Calu3 (cell line): ENCODE data around the gene PIM2. TPM values are rescaled to one million over a fixed set of nuclear protein-coding genes. Genes with fewer than 3 reads are reported as not detected.

Source experiments
- BruUV-seq: library from RNA; stranded (reverse); fragments of 400-500 nt; replicated peaks from 2 replicates; lab custom pipeline; 2021; lab: Mats Ljungman, UMichigan
- CTCF ChIA-PET: fragments of 300-600 bp; sonication (Branson Sonifier 250); formaldehyde crosslinking; loops from one replicate; lab custom pipeline; 2022; ENCODE audit warnings: antibody characterized with exemption; lab: Charles Lee
- DNase-seq: peaks from one replicate; pipeline ENCODE4 v3.0.0; 2022
- H3K27ac Mint-ChIP-seq: one replicate; pipeline ENCODE4 v1.8.0; 2022; ENCODE audit warnings: mixed read lengths; ENCODE audit not compliant: unreplicated experiment
- H3K27me3 Mint-ChIP-seq: one replicate; pipeline ENCODE4 v1.8.0; 2022; ENCODE audit warnings: mixed read lengths; ENCODE audit not compliant: unreplicated experiment
- H3K36me3 Mint-ChIP-seq: one replicate; pipeline ENCODE4 v1.8.0; 2022; ENCODE audit warnings: mild to moderate bottlenecking, moderate library complexity, mixed read lengths; ENCODE audit not compliant: insufficient read depth, unreplicated experiment
- H3K4me1 Mint-ChIP-seq: one replicate; pipeline ENCODE4 v1.8.0; 2022; ENCODE audit warnings: mild to moderate bottlenecking, low read depth, mixed read lengths; ENCODE audit not compliant: unreplicated experiment
- H3K4me3 Mint-ChIP-seq: one replicate; pipeline ENCODE4 v1.8.0; 2022; ENCODE audit warnings: mild to moderate bottlenecking, low read depth, moderate library complexity, mixed read lengths; ENCODE audit not compliant: unreplicated experiment
- H3K9me3 Mint-ChIP-seq: one replicate; pipeline ENCODE4 v1.8.0; 2022; ENCODE audit warnings: low read depth, mixed read lengths; ENCODE audit not compliant: unreplicated experiment
- intact Hi-C: fragments of 100-400 bp; cut with micrococcal nuclease; formaldehyde crosslinking; loops from one replicate; pipeline ENCODE4 v1.10.0; 2022; ENCODE audit not compliant: unreplicated experiment
- total RNA-seq: library from RNA; stranded (reverse); gene quantifications from 2 replicates; pipeline ENCODE4 v1.2.3, GENCODE V29; 2022
- TF ChIP-seq, protein P1 (sequence below): fragments of 200-600 bp; IDR thresholded peaks from one replicate; pipeline ENCODE4 v1.8.0; 2022; ENCODE audit warnings: antibody characterized with exemption; ENCODE audit not compliant: unreplicated experiment

Gene PIM2
- total RNA-seq, 1 experiment from 2014 or later = 13.9 TPM

DNA sequence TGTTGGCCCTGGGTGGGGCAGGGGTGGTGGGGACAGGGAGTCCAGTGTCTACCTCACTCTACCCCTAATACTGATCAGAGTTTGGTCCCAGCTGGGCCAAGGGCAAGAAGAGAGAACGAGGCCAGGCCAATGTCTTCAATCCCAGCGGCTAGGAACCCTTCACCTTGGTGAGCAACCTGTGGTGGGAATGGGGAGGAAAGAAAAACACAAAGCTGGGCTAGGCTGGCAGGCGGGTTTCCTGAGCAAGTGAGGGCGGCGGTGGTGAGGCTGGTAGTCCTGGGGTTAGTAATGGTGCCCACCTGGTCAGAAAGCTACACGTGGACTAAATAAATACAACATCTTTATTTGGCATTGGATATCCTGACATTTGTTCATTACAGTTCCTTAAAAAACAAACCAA, 15.5 kb downstream of the PIM2 start:
- no TSS peak for BruUV-seq
- H3K27me3 Mint-ChIP-seq = no peaks in the 10 kb centered on the region
- H3K4me3 Mint-ChIP-seq = no peak overlapping the region
- H3K9me3 Mint-ChIP-seq = no peaks in the 10 kb centered on the region
- intact Hi-C loops = no loop called here
- peak overlapping the region; percentile 17 for H3K27ac Mint-ChIP-seq
- no peaks in the 10 kb centered on the region for H3K4me1 Mint-ChIP-seq
- DNase-seq = no peak
- TF ChIP-seq, protein P1, sequence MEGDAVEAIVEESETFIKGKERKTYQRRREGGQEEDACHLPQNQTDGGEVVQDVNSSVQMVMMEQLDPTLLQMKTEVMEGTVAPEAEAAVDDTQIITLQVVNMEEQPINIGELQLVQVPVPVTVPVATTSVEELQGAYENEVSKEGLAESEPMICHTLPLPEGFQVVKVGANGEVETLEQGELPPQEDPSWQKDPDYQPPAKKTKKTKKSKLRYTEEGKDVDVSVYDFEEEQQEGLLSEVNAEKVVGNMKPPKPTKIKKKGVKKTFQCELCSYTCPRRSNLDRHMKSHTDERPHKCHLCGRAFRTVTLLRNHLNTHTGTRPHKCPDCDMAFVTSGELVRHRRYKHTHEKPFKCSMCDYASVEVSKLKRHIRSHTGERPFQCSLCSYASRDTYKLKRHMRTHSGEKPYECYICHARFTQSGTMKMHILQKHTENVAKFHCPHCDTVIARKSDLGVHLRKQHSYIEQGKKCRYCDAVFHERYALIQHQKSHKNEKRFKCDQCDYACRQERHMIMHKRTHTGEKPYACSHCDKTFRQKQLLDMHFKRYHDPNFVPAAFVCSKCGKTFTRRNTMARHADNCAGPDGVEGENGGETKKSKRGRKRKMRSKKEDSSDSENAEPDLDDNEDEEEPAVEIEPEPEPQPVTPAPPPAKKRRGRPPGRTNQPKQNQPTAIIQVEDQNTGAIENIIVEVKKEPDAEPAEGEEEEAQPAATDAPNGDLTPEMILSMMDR = no peak
- CTCF ChIA-PET = interaction anchor here (0.6 to 1.3 kb wide), 2 partner anchors 12 to 68 kb away, joined by 3 to 8 read pairs; partner anchors contain the start of gene PCSK1N
- peaks cover 64% of the 10 kb centered on the region for H3K36me3 Mint-ChIP-seq

DNA sequence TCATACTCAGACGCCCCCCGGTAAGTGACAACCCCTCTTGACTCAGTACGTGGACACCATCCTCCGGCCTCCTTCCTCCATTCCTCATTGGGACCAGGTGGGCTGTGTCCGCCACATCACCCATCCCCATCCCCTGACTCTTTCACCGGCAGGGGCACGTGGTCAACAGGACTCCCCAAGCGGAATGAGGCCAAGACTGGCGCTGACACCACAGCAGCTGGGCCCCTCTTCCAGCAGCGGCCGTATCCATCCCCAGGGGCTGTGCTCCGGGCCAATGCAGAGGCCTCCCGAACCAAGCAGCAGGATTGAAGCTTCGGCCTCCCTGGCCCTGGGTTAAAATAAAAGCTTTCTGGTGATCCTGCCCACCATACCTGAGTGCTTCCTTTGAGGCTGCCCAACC, 16.0 kb downstream of the PIM2 start:
- no TSS peak for BruUV-seq
- no peaks in the 10 kb centered on the region for H3K27me3 Mint-ChIP-seq
- TF ChIP-seq, protein P1 = no peak
- no peak overlapping the region for H3K4me3 Mint-ChIP-seq
- DNase-seq = no peak
- no peaks in the 10 kb centered on the region for H3K9me3 Mint-ChIP-seq
- H3K36me3 Mint-ChIP-seq = peaks cover 66% of the 10 kb centered on the region
- CTCF ChIA-PET = interaction anchor here (1.3 kb wide), 1 partner anchor 11 kb away, joined by 3 read pairs; no protein-coding TSS in a partner anchor
- no peaks in the 10 kb centered on the region for H3K4me1 Mint-ChIP-seq
- intact Hi-C loops = no loop called here
- peak overlapping the region; percentile 17 for H3K27ac Mint-ChIP-seq

DNA sequence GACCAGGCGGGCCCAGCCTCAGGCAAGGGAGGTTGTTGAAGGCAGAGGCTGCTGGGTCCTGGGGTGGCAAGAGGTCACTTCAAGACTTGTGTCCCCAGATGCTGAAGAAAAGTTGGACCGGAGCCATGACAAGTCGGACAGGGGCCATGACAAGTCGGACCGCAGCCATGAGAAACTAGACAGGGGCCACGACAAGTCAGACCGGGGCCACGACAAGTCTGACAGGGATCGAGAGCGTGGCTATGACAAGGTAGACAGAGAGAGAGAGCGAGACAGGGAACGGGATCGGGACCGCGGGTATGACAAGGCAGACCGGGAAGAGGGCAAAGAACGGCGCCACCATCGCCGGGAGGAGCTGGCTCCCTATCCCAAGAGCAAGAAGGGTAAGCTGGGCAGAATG, 16.7 kb downstream of the PIM2 start:
- intact Hi-C loops = no loop called here
- TF ChIP-seq, protein P1 = no peak
- H3K4me3 Mint-ChIP-seq = peak overlapping the region; percentile 17
- no peaks in the 10 kb centered on the region for H3K27me3 Mint-ChIP-seq
- H3K9me3 Mint-ChIP-seq = no peaks in the 10 kb centered on the region
- H3K4me1 Mint-ChIP-seq = no peaks in the 10 kb centered on the region
- CTCF ChIA-PET = interaction anchor here (1.3 kb wide), 1 partner anchor 11 kb away, joined by 3 read pairs; no protein-coding TSS in a partner anchor
- H3K27ac Mint-ChIP-seq = peak overlapping the region; percentile 11
- no TSS peak for BruUV-seq
- H3K36me3 Mint-ChIP-seq = peaks cover 67% of the 10 kb centered on the region
- no peak for DNase-seq

DNA sequence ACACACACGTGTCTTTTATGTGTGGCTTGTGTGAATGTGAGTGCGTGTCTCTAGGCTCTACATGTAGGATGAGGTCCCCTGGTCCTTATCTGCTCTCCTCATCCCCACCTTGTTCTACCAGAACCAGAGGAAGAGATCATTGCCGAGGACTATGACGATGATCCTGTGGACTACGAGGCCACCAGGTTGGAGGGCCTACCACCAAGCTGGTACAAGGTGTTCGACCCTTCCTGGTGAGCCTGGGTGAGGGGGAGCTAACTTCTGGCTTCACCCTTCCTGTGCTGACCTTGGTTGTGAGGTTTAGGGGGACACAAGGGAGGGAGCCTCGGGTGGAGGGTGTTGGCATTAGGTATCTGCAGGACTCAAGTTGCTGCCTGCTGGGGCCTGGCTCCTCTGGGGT, 17.8 kb downstream of the PIM2 start:
- intact Hi-C loops = no loop called here
- no peak overlapping the region for H3K4me3 Mint-ChIP-seq
- no TSS peak for BruUV-seq

More for the DNA sequence above, 17.8 kb downstream of the PIM2 start:
- Mint-ChIP-seq H3K9me3 (no peaks in the 10 kb centered on the region), H3K36me3 (peaks cover 74% of the 10 kb centered on the region), H3K4me1 (no peaks in the 10 kb centered on the region), H3K27ac (no peak overlapping the region), H3K27me3 (no peaks in the 10 kb centered on the region)
- CTCF ChIA-PET = no interaction called here
- no peak for DNase-seq
- TF ChIP-seq, protein P1 = no peak
